ENCODE measurements around the gene ANKS6.

GRCh38 chr9:98708933-98709911 lies 87.1 kb downstream of the ANKS6 start, which contains the start of gene GABBR2:
- TF ChIP-seq POLR2A (IDR thresholded peaks at IDR 0.05): no peak
- no peak for TF ChIP-seq CTCF (IDR thresholded peaks at IDR 0.05)

All from esophagus squamous epithelium (tissue), 4 donors.